K562 (cell line): ENCODE measurements around the gene CELA1. TPM values are rescaled to one million over a fixed set of nuclear protein-coding genes. Genes with fewer than 3 reads are reported as not detected.

Source experiments
- ATAC-seq: fragments of 200-7000 bp; cut with Tn5 transposase; 3 replicates; pipeline ENCODE4 v1.9.1; 2020; ENCODE audit warnings: moderate library complexity
- BruUV-seq: library from RNA; stranded (reverse); fragments of 400-500 nt; replicated peaks from 2 replicates; lab custom pipeline; 2021; lab: Mats Ljungman, UMichigan
- CTCF ChIA-PET: fragments of 300-600 bp; formaldehyde crosslinking; extraction: SDS; loops from one replicate; lab custom pipeline; 2021; ENCODE audit warnings: low intra/inter-chr PET ratio; lab: Yijun Ruan, JAX
- POLR2A ChIA-PET: fragments of 300-600, 350-650 bp; sonication (Branson Sonifier 250); formaldehyde crosslinking; extraction: SDS; loops from one replicate; lab custom pipeline; 2021; ENCODE audit warnings: antibody characterized with exemption, inconsistent platforms; lab: Yijun Ruan, JAX
- DNase-seq, 4 experiments: peaks; one replicate each; pipeline versions ENCODE4 v3.0.0 to v3.0.0-alpha.2; 2011 to 2018; ENCODE audit warnings: low spot score in 3 of 4, mixed read lengths in 3 of 4; ENCODE audit errors: extremely low read depth in 1 of 4
- FAIRE-seq: peaks from 2 replicates; lab custom pipeline; 2011; peaks lifted over from hg19 to GRCh38; lab: Jason Lieb, UNC
- H2AFZ ChIP-seq: 2 replicates; pipeline ENCODE4 v1.6.0; 2011; ENCODE audit warnings: low read depth, low read length, control low read depth, inconsistent platforms
- H3K27ac ChIP-seq: fragments of 200-600 bp; 3 replicates; pipeline ENCODE4 v1.8.0; 2011; ENCODE audit warnings: low read depth, mild to moderate bottlenecking, control low read depth, inconsistent platforms, low read length, moderate library complexity, mixed read lengths; ENCODE audit errors: extremely low read depth
- H3K27me3 ChIP-seq, 2 experiments: fragments of 300-600 bp in 1 of 2; 2 replicates in 1 of 2; 3 replicates in 1 of 2; pipeline versions ENCODE4 v1.6.0 to v1.8.0; 2011; ENCODE audit warnings: inconsistent platforms in 2 of 2, low read length in 2 of 2, mild to moderate bottlenecking in 1 of 2, mixed read lengths in 1 of 2, moderate library complexity in 1 of 2; ENCODE audit not compliant: control insufficient read depth in 2 of 2, insufficient read depth in 2 of 2
- H3K36me3 ChIP-seq: fragments of 300-600 bp; 3 replicates; pipeline ENCODE4 v1.8.0; 2011; ENCODE audit warnings: mild to moderate bottlenecking, low read length, inconsistent platforms; ENCODE audit not compliant: control insufficient read depth, insufficient read depth
- H3K4me1 ChIP-seq, 2 experiments: fragments of 200-600 bp in 1 of 2; replicated peaks in 1 of 2; 2 replicates in 1 of 2; 3 replicates in 1 of 2; pipeline versions ENCODE4 v1.5.1 to v1.8.0; 2011; ENCODE audit warnings: inconsistent platforms in 2 of 2, low read length in 2 of 2, mild to moderate bottlenecking in 1 of 2, mixed read lengths in 1 of 2, moderate library complexity in 1 of 2; ENCODE audit not compliant: control insufficient read depth in 2 of 2, insufficient read depth in 2 of 2
- H3K4me2 ChIP-seq: 2 replicates; pipeline ENCODE4 v1.6.1; 2011; ENCODE audit warnings: low read length, control low read depth, inconsistent platforms, mixed read lengths; ENCODE audit not compliant: insufficient read depth
- H3K4me3 ChIP-seq: fragments of 200-600 bp; sonication (generic), shearing (Covaris generic); 2 replicates; pipeline ENCODE4 v1.5.1; 2016; ENCODE audit warnings: control low read depth, inconsistent platforms
- H3K79me2 ChIP-seq: fragments of 200-600 bp; 3 replicates; pipeline ENCODE4 v1.8.0; 2011; ENCODE audit warnings: low read length, inconsistent platforms; ENCODE audit not compliant: control insufficient read depth, insufficient read depth
- H3K9ac ChIP-seq, 2 experiments: 2 replicates each; pipeline versions ENCODE4 v1.6.0 to v1.6.1; 2011; ENCODE audit warnings: low read depth in 2 of 2, low read length in 2 of 2, control low read depth in 1 of 2, inconsistent platforms in 1 of 2, mild to moderate bottlenecking in 1 of 2, mixed read lengths in 1 of 2; ENCODE audit not compliant: insufficient read depth in 1 of 2
- H3K9me1 ChIP-seq: one replicate; pipeline ENCODE4 v1.6.0; 2011; ENCODE audit warnings: inconsistent platforms, mild to moderate bottlenecking, low read length, moderate library complexity; ENCODE audit not compliant: control insufficient read depth, insufficient read depth
- H3K9me3 ChIP-seq: replicated peaks from 2 replicates; pipeline ENCODE4 v1.5.1; 2011; ENCODE audit warnings: low read depth, low read length, inconsistent platforms; ENCODE audit not compliant: control insufficient read depth, insufficient read depth
- H4K20me1 ChIP-seq: replicated peaks from 2 replicates; pipeline ENCODE4 v1.6.1; 2011; ENCODE audit warnings: low read length, inconsistent platforms, mixed read lengths; ENCODE audit not compliant: control insufficient read depth, insufficient read depth
- BDP1 ChIP-seq: IDR thresholded peaks from 3 replicates; pipeline ENCODE4 v1.6.1; 2011; ENCODE audit not compliant: insufficient read length, insufficient read depth
- FOSL1 ChIP-seq: fragments of 200-800 bp; sonication (Bioruptor generic); conservative IDR thresholded peaks from 2 replicates; pipeline ENCODE4 v1.6.1; 2016; ENCODE audit warnings: missing genetic modification characterization, missing compliant biosample characterization
- JUND ChIP-seq, 2 experiments: IDR thresholded peaks; 2 replicates in 1 of 2; 3 replicates in 1 of 2; pipeline ENCODE4 v1.6.1; 2011; ENCODE audit warnings: borderline replicate concordance in 2 of 2, low read depth in 2 of 2, low read length in 2 of 2, improper control_type of control experiment in 1 of 2, missing biosample characterization in 1 of 2, missing genetic modification characterization in 1 of 2, missing genetic modification reagents in 1 of 2
- PHF8 ChIP-seq: fragments of 200-600 bp; sonication (generic); IDR thresholded peaks from 2 replicates; pipeline ENCODE4 v1.6.1; 2012; ENCODE audit warnings: mixed run types, mild to moderate bottlenecking, inconsistent platforms, low read length, moderate library complexity, borderline replicate concordance
- RBM14 ChIP-seq: fragments of 200-400 bp; formaldehyde crosslinking; IDR thresholded peaks from 2 replicates; pipeline ENCODE4 v1.6.1; 2018; ENCODE audit warnings: low read depth, mild to moderate bottlenecking, low read length, moderate library complexity, borderline replicate concordance; ENCODE audit not compliant: insufficient read depth
- UBTF ChIP-seq, 2 experiments: IDR thresholded peaks; 2 replicates each; pipeline ENCODE4 v1.6.1; 2012; ENCODE audit warnings: improper control_type of control experiment in 2 of 2, low read depth in 2 of 2, low read length in 2 of 2, borderline replicate concordance in 1 of 2
- ZNF668 ChIP-seq: fragments of 250-450 bp; sonication (Bioruptor Pico); IDR thresholded peaks from 2 replicates; pipeline ENCODE4 v1.8.0; 2022; ENCODE audit warnings: mild to moderate bottlenecking, inconsistent platforms
- WGBS: fragments of 100-300 bp; shearing (Covaris generic); methylation state at CpG from one replicate; pipeline ENCODE4 v1.1.6; 2016; ENCODE audit warnings: low coverage, mixed read lengths; ENCODE audit not compliant: insufficient coverage; ENCODE audit errors: missing lambda C conversion rate; 5-methylcytosine and 5-hydroxymethylcytosine counted together
- in situ Hi-C: fragments of 300-500 bp; cut with MboI; formaldehyde crosslinking; loops from 4 replicates; pipeline ENCODE4 v1.15.0; 2018; ENCODE audit warnings: inconsistent platforms, mixed read lengths
- intact Hi-C: fragments of 100-400 bp; cut with micrococcal nuclease; formaldehyde crosslinking; loops from 2 replicates; pipeline ENCODE4 v1.14.2; 2022
- polyA plus RNA-seq, 8 experiments: library from polyadenylated mRNA; depleted of rRNA in 4 of 8; stranded (reverse) in 5 of 8; unstranded in 3 of 8; fragments of >200 nt; fragmentation: Nextera tagmentation in 2 of 8; fragmentation: Illumina TruSeq in 1 of 8; extraction: Ambion mirVana in 2 of 8; extraction: Trizol in 1 of 8; gene quantifications; 2 replicates each; pipeline versions ENCODE4 v1.2.1 to v1.2.3, GENCODE V29; 2011 to 2014; ENCODE audit warnings: inconsistent platforms in 1 of 8, missing spikeins in 1 of 8
- total RNA-seq, 7 experiments: library from RNA; depleted of rRNA in 6 of 7; stranded (reverse); fragments of >200 nt in 6 of 7; fragmentation: Illumina TruSeq in 2 of 7; extraction: Trizol in 2 of 7; gene quantifications; 2 replicates each; pipeline versions ENCODE4 v1.2.1 to v1.2.3, GENCODE V29; 2011 to 2021; ENCODE audit warnings: low replicate concordance in 1 of 7
- TF ChIP-seq, protein P1 (sequence below): fragments of 250-450 bp; sonication (Bioruptor Pico); IDR thresholded peaks from 2 replicates; pipeline ENCODE4 v1.8.0; 2022; ENCODE audit warnings: inconsistent platforms, mild to moderate bottlenecking, moderate library complexity, borderline replicate concordance

CELA1 gene
- total and polyA plus RNA-seq, 9 of the 15 experiments (the other 6 are each of a cell fraction or from before 2014, with no cell fraction given), result 0.06 to 0.27 (median 0.22) TPM; not detected in 6

- in situ Hi-C loops, result no loop called here
- TF ChIP-seq RBM14 (no peak), PHF8 (no peak), ZNF668 (no peak), UBTF (IDR thresholded peaks at IDR 0.05; ENCODE audit: borderline replicate concordance in 1 of 2, low read depth in 2 of 2, low read length in 2 of 2) (no peak), FOSL1 (peak; percentile 42; the same call in 1 of the 2 replicates), BDP1 (no peak), JUND (IDR thresholded peaks at IDR 0.05; ENCODE audit: borderline replicate concordance, low read depth, low read length) (0 out of 2 replicates have a peak, but pooled peaks have one; percentile 24), JUND (tag; IDR thresholded peaks at IDR 0.05; ENCODE audit: borderline replicate concordance, low read depth, low read length) (no peak)
- TF ChIP-seq, protein P1, sequence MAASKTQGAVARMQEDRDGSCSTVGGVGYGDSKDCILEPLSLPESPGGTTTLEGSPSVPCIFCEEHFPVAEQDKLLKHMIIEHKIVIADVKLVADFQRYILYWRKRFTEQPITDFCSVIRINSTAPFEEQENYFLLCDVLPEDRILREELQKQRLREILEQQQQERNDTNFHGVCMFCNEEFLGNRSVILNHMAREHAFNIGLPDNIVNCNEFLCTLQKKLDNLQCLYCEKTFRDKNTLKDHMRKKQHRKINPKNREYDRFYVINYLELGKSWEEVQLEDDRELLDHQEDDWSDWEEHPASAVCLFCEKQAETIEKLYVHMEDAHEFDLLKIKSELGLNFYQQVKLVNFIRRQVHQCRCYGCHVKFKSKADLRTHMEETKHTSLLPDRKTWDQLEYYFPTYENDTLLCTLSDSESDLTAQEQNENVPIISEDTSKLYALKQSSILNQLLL (CRISPR knock-in tag), result no peak
These were observed 38.6 kb downstream of the CELA1 start for GRCh38 chr12:51307655-51308593.

More at GRCh38 chr12:51307655-51308593, 38.6 kb downstream of the CELA1 start:
- intact Hi-C loops, result loop anchor here (5.0 kb wide), 1 partner anchor 34 kb away; no protein-coding TSS in a partner anchor
- peak; percentile 63 for ATAC-seq
- no TSS peak for BruUV-seq
- no peak overlapping the region for H3K9ac ChIP-seq
- H3K4me2 ChIP-seq, result no peak overlapping the region
- DNase-seq, result peak in 2 of 4 experiments; percentile 15 to 22
- no peak overlapping the region for H3K4me3 ChIP-seq
- ChIA-PET CTCF (no interaction called here), POLR2A (interaction anchor here (0.6 to 1.4 kb wide), 2 partner anchors 9 to 13 kb away, joined by 5 to 9 read pairs; no protein-coding TSS in a partner anchor)
- H3K4me1 ChIP-seq, result peaks cover 0 to 3% of the 10 kb centered on the region in 2 experiments; a peak in 1 of 5 replicates
- H4K20me1 ChIP-seq, result no peaks in the 10 kb centered on the region
- H3K9me1 ChIP-seq, result no peaks in the 10 kb centered on the region
- H3K79me2 ChIP-seq, result no peaks in the 10 kb centered on the region
- peak overlapping the region; percentile 32 for H2AFZ ChIP-seq
- H3K9me3 ChIP-seq, result no peaks in the 10 kb centered on the region
- 35% methylated on average over 4 of the region's 6 CpGs for WGBS
- no peak for FAIRE-seq
- no peaks in the 10 kb centered on the region for H3K36me3 ChIP-seq
- H3K27ac ChIP-seq, result no peak overlapping the region
- no peaks in the 10 kb centered on the region for H3K27me3 ChIP-seq
